Naive thymus-derived CD8-positive, alpha-beta T cell (primary cell): ENCODE data around the gene USP24. TPM values are rescaled to one million over a fixed set of nuclear protein-coding genes. Genes with fewer than 3 reads are reported as not detected.

ENCODE experiments used
- ATAC-seq, 2 donors: fragments of 150-1000 bp; cut with Tn5 transposase in 1 of 2; sonication (Bioruptor Pico), chemical (Tn5 transposase) in 1 of 2; 1 replicate in 1 of 2; 2 replicates in 1 of 2; pipeline ENCODE4 v1.10.0; 2021; ENCODE audit warnings: mild to moderate bottlenecking in 2 of 2, moderate library complexity in 2 of 2
- POLR2A ChIA-PET: fragments of 350-600 bp; sonication (Branson Sonifier 250); formaldehyde crosslinking; loops from one replicate; lab custom pipeline; 2021; ENCODE audit warnings: antibody characterized with exemption; lab: Charles Lee
- DNase-seq, 10 donors: peaks; one replicate each; pipeline versions ENCODE4 v3.0.0 to v3.0.0-alpha.2; 2020 to 2022
- H3K27ac Mint-ChIP-seq, 10 donors: one replicate each; pipeline ENCODE4 v1.8.0; 2020 to 2022; ENCODE audit warnings: mild to moderate bottlenecking in 10 of 10, mixed read lengths in 10 of 10, moderate library complexity in 4 of 10, inconsistent platforms in 1 of 10
- H3K27me3 Mint-ChIP-seq, 5 donors: one replicate each; pipeline ENCODE4 v1.8.0; 2021 to 2022; ENCODE audit warnings: mixed read lengths in 5 of 5
- H3K36me3 Mint-ChIP-seq, 3 donors: one replicate each; pipeline ENCODE4 v1.8.0; 2020 to 2022; ENCODE audit warnings: mixed read lengths in 3 of 3, mild to moderate bottlenecking in 2 of 3, inconsistent platforms in 1 of 3
- H3K4me1 Mint-ChIP-seq, 4 donors: one replicate each; pipeline ENCODE4 v1.8.0; 2021 to 2022; ENCODE audit warnings: mixed read lengths in 4 of 4
- H3K4me3 Mint-ChIP-seq, 10 donors: one replicate each; pipeline ENCODE4 v1.8.0; 2020 to 2022; ENCODE audit warnings: mild to moderate bottlenecking in 10 of 10, mixed read lengths in 10 of 10, moderate library complexity in 6 of 10, inconsistent platforms in 1 of 10
- H3K9me3 Mint-ChIP-seq, 9 donors: one replicate each; pipeline ENCODE4 v1.8.0; 2020 to 2022; ENCODE audit warnings: mixed read lengths in 9 of 9, mild to moderate bottlenecking in 3 of 9, inconsistent platforms in 1 of 9, moderate library complexity in 1 of 9
- polyA plus RNA-seq, 3 donors: library from polyadenylated mRNA; unstranded; fragments of 300-500 nt; fragmentation: Illumina TruSeq; gene quantifications; one replicate each; pipeline ENCODE4 v1.2.3, GENCODE V29; 2021
- total RNA-seq, 8 experiments: library from RNA in 2 of 8; stranded (reverse) in 2 of 8; gene quantifications; one replicate each; pipeline ENCODE4 v1.2.3 and lab custom pipeline; 2021 to 2026

The USP24 gene
- total and polyA plus RNA-seq, 5 experiments from 2014 or later = 5.5 to 81.1 (median 8.4) TPM

DNA sequence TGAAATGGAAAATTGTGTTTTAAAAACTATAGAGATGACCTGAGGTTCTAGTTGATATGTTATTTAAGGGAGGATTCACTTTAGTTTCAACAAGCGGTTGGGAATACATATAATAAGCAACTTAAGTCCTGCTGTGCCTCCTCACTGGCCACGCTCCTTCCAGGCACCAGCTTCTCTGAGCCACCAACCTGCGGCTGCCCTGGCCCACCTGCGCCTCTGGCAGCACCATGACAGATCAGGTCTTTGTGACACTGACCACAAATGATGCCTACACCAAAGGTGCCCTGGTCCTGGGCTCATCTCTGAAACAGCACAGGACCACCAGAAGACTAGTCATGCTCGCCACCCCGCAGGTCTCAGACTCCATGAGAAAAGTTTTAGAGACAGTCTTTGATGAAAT, 7.0 kb upstream of the USP24 start:
- POLR2A ChIA-PET = no interaction called here

DNA sequence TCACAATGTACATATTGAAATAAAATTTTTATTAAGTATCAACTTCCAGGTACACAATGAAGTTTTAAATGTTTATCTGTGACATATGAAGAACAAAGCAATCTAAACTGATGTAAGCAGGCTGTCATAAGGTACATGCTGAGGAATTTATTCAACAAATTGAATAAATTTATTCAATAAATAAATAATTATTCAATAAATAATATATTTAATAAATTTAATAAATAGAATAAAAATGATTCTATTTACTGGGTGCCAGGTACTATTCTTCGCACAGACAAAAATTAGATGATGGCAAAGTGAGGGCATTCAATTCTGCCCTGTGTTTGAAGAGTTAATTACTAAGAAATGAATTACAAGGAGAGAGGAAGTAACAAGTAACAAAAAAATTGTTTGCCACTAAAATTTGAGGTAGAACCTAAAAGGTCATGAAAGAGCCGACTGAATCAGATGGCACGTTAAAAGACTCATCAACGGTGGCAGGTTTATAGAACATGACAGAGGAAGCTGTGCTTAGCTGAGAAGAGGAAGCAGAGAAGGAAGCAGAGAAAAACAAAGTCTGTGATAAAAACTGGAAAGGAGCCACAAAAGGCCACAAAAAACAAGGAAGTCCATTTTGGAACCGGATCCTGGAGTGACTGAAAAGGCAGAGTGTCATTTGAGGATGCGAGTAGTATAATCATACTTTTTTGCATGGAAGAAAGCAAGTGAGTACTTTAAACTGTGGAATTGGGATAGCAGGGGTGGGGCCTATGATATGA, 2.2 kb upstream of the USP24 start:
- DNase-seq (peak in 9 of 10 donors; percentile 14 to 79 (median 60)), ATAC-seq (peak; percentile 46 to 59)
- H3K27me3 Mint-ChIP-seq = no peaks in the 10 kb centered on the region
- POLR2A ChIA-PET = no interaction called here
- H3K4me3 Mint-ChIP-seq = peak overlapping the region; percentile 58 to 95 (median 68)
- H3K4me1 Mint-ChIP-seq = peaks cover 37 to 55% (median 49%) of the 10 kb centered on the region in 4 donors
- H3K36me3 Mint-ChIP-seq = no peaks in the 10 kb centered on the region
- no peaks in the 10 kb centered on the region for H3K9me3 Mint-ChIP-seq
- peak overlapping the region; percentile 93 to 100 (median 96) for H3K27ac Mint-ChIP-seq

More for the DNA sequence above, 7.0 kb upstream of the USP24 start:
- DNase-seq (no peak), ATAC-seq (no peak)
- Mint-ChIP-seq H3K4me1 (peaks cover 8 to 23% (median 16%) of the 10 kb centered on the region in 4 donors), H3K27me3 (no peaks in the 10 kb centered on the region), H3K4me3 (no peak overlapping the region), H3K9me3 (peaks cover 0 to 2% (median 0%) of the 10 kb centered on the region in 9 donors), H3K27ac (peak overlapping the region in 4 of 10 donors; percentile 31 to 64 (median 52)), H3K36me3 (peaks cover 0 to under 1% (median 0%) of the 10 kb centered on the region in 3 donors)

DNA sequence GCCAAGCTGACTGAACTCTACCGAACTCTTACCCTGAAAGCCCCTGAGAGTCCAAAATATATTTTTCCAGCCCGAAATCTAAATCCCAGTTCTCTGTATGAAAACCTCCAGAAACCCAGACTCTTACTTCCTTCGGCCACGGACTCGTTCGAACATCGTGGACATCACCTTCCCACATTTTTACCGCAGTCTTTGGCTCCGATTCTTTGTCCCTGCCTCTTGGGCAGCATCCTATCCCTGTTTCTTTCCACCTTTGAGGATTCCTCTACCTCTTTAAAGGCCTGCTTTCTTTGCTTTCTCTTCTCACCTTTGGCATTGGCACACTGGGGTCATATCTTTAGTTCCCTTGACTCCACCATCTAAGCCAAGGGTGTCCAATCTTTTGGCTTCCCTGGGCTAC, 932 bp upstream of the USP24 start:
- ATAC-seq (no peak), DNase-seq (peak in 1 of 10 donors; percentile 35)
- Mint-ChIP-seq H3K4me1 (peaks cover 43 to 68% (median 61%) of the 10 kb centered on the region in 4 donors), H3K36me3 (no peaks in the 10 kb centered on the region), H3K4me3 (peak overlapping the region; percentile 87 to 99 (median 96)), H3K27ac (peak overlapping the region; percentile 95 to 100 (median 98)), H3K9me3 (no peaks in the 10 kb centered on the region), H3K27me3 (no peaks in the 10 kb centered on the region)
- POLR2A ChIA-PET = interaction anchor here (1.0 to 4.1 kb wide), 5 partner anchors 12 to 62 kb away, joined by 3 to 16 read pairs (median 4); no protein-coding TSS in a partner anchor

DNA sequence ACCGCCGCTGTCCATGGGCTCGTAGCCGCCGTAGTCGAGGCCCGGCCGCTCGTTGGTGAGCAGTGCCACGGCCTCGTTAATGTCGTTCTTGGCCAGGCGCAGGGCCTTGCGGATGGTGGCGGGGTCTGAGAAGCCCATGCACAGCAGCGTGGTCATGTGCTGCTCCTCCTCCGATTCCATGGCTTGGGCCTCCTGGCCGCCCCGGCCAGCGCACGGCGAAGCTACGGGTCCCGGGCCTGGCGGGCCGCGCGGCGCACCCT, 300 bp downstream of the USP24 start:
- H3K4me3 Mint-ChIP-seq = peak overlapping the region in 9 of 10 donors; percentile 38 to 95 (median 64)
- peak in 1 of 2 donors; percentile 17 for ATAC-seq
- peak in 1 of 10 donors; percentile 19 for DNase-seq
- no peaks in the 10 kb centered on the region for H3K9me3 Mint-ChIP-seq
- H3K36me3 Mint-ChIP-seq = no peaks in the 10 kb centered on the region
- POLR2A ChIA-PET = interaction anchor here (0.9 to 4.1 kb wide), 5 partner anchors 10 to 61 kb away, joined by 4 to 16 read pairs (median 6); no protein-coding TSS in a partner anchor
- no peaks in the 10 kb centered on the region for H3K27me3 Mint-ChIP-seq
- peak overlapping the region in 3 of 10 donors; percentile 17 to 64 (median 45) for H3K27ac Mint-ChIP-seq
- peaks cover 43 to 76% (median 72%) of the 10 kb centered on the region in 4 donors for H3K4me1 Mint-ChIP-seq

DNA sequence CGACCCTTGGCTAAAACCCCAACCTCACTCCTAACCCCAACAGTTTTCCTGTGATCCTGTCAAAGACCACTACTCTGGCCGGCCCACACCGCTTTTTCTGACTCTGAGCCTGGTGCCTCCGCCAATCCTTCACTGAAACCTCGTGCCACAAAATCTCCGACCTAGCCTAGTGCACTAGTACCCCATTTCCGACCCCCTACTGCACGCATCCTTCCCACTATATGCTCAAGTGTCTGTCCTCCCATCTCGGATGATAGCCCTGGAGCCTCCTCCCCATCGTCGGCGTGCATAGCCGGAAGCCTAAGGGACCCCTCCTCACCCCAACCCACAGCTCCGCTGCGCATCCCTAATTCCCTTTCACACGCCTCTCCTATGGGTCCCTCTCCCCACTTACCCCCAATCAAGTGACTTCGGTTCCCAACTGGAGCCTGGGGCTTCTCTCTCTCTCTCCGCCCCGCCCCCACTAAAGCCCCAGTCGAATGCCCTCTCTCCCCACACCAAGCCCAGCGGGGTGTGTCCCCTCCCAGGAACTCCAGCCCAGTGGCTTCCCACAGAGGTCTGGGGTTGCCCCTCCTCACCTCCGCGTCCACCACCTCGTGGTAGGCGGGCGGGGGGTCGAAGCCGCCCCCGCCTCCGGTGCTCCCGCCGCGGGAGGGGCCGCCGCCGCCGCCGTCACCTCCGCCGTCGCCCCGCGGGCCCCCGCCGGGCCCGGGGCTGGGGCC, 791 bp downstream of the USP24 start:
- Mint-ChIP-seq H3K4me1 (peaks cover 43 to 80% (median 75%) of the 10 kb centered on the region in 4 donors), H3K27ac (peak overlapping the region; percentile 89 to 97 (median 93)), H3K9me3 (no peaks in the 10 kb centered on the region), H3K36me3 (peaks cover 0 to under 1% (median 0%) of the 10 kb centered on the region in 3 donors), H3K4me3 (peak overlapping the region; percentile 87 to 95 (median 92)), H3K27me3 (no peaks in the 10 kb centered on the region)
- ATAC-seq (peak; percentile 0 to 11), DNase-seq (peak; percentile 9 to 67 (median 32))
- POLR2A ChIA-PET = interaction anchor here (0.9 to 4.1 kb wide), 5 partner anchors 9 to 66 kb away, joined by 5 to 16 read pairs (median 6); no protein-coding TSS in a partner anchor

DNA sequence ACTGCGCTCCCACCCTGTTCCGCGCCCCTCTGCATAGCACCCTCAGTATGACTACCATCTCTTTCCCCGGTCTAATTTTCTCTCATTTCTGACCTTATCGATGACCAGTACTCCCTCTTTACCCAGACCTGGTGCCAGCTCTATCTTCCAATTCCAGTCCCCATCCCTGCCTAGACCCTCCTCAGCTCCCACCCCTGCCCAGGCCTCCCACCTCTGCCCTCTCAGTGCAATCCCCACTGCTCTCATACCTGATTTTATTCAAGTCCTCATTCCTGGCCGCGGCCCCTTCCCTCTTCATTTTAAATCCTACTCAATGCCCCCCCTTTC, 1.3 kb downstream of the USP24 start:
- Mint-ChIP-seq H3K27ac (peak overlapping the region; percentile 89 to 97 (median 93)), H3K27me3 (no peaks in the 10 kb centered on the region), H3K36me3 (peaks cover 0 to 5% (median 0%) of the 10 kb centered on the region in 3 donors), H3K9me3 (no peaks in the 10 kb centered on the region), H3K4me3 (peak overlapping the region; percentile 87 to 95 (median 92)), H3K4me1 (peaks cover 47 to 85% (median 75%) of the 10 kb centered on the region in 4 donors)
- POLR2A ChIA-PET = interaction anchor here (1.0 to 4.1 kb wide), 5 partner anchors 9 to 65 kb away, joined by 5 to 16 read pairs (median 5); no protein-coding TSS in a partner anchor
- DNase-seq (peak in 7 of 10 donors; percentile 7 to 68 (median 23)), ATAC-seq (no peak)

DNA sequence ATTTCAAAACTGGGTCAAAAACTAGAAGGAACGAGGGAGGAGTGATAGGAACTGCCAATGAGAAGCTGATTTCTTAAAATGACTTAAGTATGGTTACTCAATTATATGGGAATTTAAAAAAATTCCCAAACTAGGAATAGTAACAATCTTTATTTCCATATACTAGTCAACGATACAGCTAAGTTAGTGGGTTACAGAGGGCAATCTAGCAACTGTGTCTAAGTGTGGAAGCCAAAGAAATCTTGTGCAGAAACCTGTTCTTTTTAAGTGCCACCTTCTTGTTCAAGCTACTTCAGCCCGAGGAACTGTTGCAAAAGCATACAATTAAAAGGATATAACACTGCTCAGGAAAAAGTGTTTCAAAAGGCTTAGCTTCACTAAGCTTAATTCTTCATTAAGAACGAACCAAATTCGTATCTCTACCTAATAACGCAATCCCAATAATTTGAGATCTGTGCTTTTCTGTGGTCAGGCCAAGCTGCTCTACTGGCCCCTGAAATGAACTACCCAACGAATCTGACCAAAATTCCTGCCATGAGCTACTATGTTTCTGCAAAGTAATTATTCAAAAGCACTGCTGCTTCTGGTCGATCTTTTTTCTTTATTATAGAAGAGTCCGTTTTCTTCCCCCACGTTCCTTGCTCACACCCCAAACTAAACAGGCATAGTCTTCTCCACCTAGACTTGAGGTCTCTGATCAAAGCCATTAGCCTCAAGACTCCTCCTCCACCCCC, 1.8 kb downstream of the USP24 start:
- peaks cover 0 to 6% (median 0%) of the 10 kb centered on the region in 3 donors for H3K36me3 Mint-ChIP-seq
- no peaks in the 10 kb centered on the region for H3K9me3 Mint-ChIP-seq
- peak overlapping the region; percentile 87 to 95 (median 92) for H3K4me3 Mint-ChIP-seq
- POLR2A ChIA-PET = interaction anchor here (0.7 to 4.1 kb wide), 7 partner anchors 8 to 69 kb away, joined by 3 to 16 read pairs (median 5); no protein-coding TSS in a partner anchor
- H3K27ac Mint-ChIP-seq = peak overlapping the region; percentile 89 to 97 (median 93)
- H3K27me3 Mint-ChIP-seq = no peaks in the 10 kb centered on the region
- ATAC-seq (peak in 1 of 2 donors; percentile 15), DNase-seq (peak in 3 of 10 donors; percentile 16 to 33 (median 19))
- H3K4me1 Mint-ChIP-seq = peaks cover 46 to 82% (median 77%) of the 10 kb centered on the region in 4 donors

DNA sequence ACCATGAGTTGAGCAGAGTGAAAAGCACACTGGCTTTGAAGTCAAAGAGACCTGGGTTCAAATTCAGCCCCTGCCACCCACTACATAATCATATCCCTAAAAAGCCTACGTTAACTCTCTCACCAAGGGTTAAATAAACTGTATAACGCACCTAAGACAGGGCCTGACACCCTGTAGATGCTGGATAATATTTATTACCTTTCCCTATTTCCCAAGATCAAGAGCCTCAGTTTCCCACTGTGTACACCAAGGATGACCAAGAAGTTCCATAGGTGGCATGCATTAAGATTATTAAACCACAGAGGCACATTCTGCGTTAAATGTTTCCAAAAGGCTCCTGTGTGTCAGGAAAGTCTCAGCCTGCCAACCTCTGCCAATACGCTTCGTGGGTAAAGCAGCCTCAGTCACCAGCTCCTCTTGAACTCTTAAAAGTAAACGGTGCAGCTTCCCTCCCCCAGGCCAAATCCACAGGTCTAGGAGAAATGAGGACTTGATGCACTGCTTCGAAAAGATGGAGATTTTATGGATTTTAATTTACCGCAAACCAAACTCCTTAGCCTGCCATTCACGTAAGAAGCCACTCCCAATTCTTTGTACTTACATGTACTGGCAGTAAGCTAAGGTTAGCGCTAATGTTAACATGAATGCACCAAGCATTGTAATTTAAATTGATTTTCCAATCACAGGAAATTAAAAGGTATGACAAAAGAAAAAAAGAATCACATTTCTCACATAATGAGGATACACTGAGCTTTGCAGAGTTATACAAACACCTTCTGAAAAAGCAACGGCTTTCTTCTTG, 2.6 kb downstream of the USP24 start:
- ATAC-seq (no peak), DNase-seq (peak in 3 of 10 donors; percentile 1 to 27 (median 15))
- Mint-ChIP-seq H3K4me3 (peak overlapping the region; percentile 87 to 95 (median 92)), H3K4me1 (peaks cover 42 to 81% (median 72%) of the 10 kb centered on the region in 4 donors), H3K9me3 (no peaks in the 10 kb centered on the region), H3K36me3 (peaks cover 0 to 11% (median 2%) of the 10 kb centered on the region in 3 donors), H3K27ac (peak overlapping the region; percentile 58 to 97 (median 92)), H3K27me3 (no peaks in the 10 kb centered on the region)
- POLR2A ChIA-PET = interaction anchor here (0.5 to 4.1 kb wide), 6 partner anchors 12 to 70 kb away, joined by 3 to 16 read pairs (median 4); no protein-coding TSS in a partner anchor

DNA sequence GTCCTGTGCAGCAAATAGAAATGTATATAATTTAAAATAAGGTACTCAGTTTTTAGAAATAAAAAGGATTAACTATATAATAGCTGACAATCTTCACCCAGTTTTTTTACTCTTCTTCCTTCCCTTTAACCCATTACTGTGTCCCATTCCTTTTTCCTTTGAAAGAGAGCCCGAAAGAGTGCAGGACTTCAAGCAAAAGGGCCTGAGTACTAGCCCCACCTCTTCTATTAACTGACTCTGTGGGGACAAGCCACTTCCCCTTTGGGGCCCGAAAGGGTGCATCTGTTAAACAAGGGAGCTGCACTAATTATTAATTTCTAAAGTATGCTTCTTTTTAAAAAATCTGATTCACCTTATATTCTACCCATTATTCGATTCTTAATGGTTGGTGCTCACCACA, 3.3 kb downstream of the USP24 start:
- POLR2A ChIA-PET = interaction anchor here (0.5 to 4.1 kb wide), 5 partner anchors 12 to 60 kb away, joined by 3 to 16 read pairs (median 3); no protein-coding TSS in a partner anchor
- H3K4me1 Mint-ChIP-seq = peaks cover 42 to 80% (median 70%) of the 10 kb centered on the region in 4 donors
- no peaks in the 10 kb centered on the region for H3K9me3 Mint-ChIP-seq
- no peaks in the 10 kb centered on the region for H3K27me3 Mint-ChIP-seq
- no peak for ATAC-seq
- H3K27ac Mint-ChIP-seq = peak overlapping the region; percentile 19 to 97 (median 90)
- DNase-seq = no peak
- peaks cover 0 to 14% (median 2%) of the 10 kb centered on the region in 3 donors for H3K36me3 Mint-ChIP-seq
- peak overlapping the region; percentile 87 to 95 (median 92) for H3K4me3 Mint-ChIP-seq

DNA sequence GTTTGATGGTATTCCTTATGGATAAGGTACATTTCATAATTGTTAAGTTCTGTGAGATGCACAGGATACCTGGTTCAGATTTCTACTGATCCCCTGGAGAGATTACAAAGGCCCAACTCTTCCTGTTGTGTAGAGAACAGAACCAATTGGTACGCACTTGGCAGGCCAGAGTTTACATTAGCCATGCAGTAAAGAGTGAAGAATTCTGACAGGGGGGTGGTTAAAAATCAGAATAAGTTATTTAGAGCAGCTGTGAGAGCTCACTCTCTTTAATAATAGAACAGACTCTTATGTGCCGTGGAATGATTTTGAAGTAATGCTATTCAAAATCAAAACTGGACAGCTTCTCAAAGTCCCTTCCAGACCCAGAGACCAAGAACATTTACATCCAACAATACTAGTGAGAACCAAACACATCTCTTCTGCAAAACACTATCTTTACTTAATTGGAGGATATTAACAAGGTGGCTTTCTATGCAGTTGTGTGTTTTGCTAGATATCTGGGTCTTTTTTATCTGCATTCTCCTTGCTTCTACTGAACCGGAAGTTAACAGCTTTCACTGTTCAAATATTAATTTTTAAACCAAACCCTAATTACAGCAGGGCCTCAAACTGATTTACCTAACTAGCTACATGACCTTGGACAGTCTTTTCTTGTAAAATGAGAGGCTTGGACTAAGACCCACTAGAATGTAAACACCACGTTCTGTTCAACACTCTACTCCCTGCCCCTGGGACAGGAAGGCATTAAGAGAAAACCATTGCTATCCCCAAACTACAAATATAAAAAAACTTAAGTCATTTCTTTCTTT, 4.0 kb downstream of the USP24 start:
- ATAC-seq = no peak
- Mint-ChIP-seq H3K36me3 (peaks cover 0 to 20% (median 2%) of the 10 kb centered on the region in 3 donors), H3K4me1 (peaks cover 38 to 80% (median 70%) of the 10 kb centered on the region in 4 donors), H3K27me3 (no peaks in the 10 kb centered on the region), H3K27ac (peak overlapping the region in 8 of 10 donors; percentile 10 to 89 (median 76)), H3K9me3 (no peaks in the 10 kb centered on the region), H3K4me3 (peak overlapping the region; percentile 55 to 95 (median 78))
- POLR2A ChIA-PET = interaction anchor here (0.6 to 1.3 kb wide), 2 partner anchors 46 to 60 kb away, joined by 3 read pairs; no protein-coding TSS in a partner anchor
- DNase-seq = no peak
